GM12873 (cell line): ENCODE results near the gene SLC30A7.

Experiments used
- TF ChIP-seq, protein P1 (sequence below): IDR thresholded peaks from 2 replicates; pipeline ENCODE4 v1.5.1; 2012; ENCODE audit warnings: low read depth, mild to moderate bottlenecking, moderate library complexity, low read length, control low read depth; ENCODE audit not compliant: insufficient read depth; ENCODE audit errors: missing control alignments

SLC30A7 gene

DNA sequence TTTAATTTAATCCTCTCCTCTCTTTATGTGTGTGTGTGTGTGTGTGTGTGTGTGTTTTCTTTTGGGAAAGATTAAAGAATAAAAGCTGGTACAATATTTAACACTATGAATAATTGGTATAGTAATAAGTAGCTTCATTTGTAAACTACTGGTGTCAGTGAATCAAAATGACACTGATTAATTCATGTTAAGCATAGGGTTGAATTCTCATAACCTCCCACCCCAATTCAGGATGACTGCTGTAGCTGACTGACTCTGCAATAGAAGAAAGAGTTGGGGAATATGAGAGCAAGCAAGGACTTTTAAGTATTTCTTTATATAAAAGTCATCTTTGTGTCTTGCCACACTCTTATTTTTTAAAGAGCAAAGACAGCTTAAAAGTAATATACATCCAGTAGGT is 13.1 kb downstream of the SLC30A7 start:
- TF ChIP-seq, protein P1, sequence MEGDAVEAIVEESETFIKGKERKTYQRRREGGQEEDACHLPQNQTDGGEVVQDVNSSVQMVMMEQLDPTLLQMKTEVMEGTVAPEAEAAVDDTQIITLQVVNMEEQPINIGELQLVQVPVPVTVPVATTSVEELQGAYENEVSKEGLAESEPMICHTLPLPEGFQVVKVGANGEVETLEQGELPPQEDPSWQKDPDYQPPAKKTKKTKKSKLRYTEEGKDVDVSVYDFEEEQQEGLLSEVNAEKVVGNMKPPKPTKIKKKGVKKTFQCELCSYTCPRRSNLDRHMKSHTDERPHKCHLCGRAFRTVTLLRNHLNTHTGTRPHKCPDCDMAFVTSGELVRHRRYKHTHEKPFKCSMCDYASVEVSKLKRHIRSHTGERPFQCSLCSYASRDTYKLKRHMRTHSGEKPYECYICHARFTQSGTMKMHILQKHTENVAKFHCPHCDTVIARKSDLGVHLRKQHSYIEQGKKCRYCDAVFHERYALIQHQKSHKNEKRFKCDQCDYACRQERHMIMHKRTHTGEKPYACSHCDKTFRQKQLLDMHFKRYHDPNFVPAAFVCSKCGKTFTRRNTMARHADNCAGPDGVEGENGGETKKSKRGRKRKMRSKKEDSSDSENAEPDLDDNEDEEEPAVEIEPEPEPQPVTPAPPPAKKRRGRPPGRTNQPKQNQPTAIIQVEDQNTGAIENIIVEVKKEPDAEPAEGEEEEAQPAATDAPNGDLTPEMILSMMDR = no peak

DNA sequence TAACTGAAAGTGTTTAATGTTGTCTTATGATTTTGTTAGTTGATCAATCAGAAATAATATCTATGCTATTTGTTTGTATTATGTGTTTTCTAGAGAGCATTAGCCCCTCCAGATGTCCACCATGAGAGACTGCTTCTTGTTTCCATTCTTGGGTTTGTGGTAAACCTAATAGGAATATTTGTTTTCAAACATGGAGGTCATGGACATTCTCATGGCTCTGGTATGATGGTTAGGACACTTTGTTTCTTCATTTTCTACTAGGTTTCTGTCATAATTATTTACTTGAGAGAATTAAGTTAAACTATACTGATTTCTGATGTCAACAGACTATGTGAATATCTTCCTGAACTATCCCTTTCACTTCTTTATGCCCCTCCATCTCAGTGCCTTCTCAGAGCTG is 16.1 kb downstream of the SLC30A7 start:
- TF ChIP-seq, protein P1 = no peak

DNA sequence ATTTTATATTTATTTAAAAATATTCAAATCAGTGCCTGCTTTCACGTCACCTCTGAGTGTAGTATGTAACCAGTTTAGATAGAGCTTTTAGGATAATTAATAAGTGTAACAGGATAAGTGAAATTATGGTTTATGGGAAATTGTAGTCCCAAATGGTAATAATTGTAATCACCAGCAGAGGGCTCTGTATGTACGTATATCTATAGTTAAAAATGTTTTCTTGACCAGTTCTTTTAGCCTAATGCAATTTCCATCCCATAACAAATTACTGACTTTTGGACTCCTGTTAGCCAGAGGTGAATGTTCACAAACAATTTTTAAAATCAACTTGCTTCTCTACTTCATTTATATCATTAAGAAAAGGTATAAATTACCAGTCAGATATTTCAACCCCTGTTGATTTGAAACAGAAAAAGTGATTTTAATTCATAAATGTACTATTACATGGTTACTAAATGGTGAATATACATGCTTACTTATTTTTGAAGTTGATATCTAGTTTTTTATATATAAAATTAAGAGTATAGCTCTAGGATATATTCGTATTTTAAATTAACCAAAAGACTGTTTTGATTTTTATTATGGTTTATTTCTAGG is 25.3 kb downstream of the SLC30A7 start:
- TF ChIP-seq, protein P1 = peak; percentile 53

DNA sequence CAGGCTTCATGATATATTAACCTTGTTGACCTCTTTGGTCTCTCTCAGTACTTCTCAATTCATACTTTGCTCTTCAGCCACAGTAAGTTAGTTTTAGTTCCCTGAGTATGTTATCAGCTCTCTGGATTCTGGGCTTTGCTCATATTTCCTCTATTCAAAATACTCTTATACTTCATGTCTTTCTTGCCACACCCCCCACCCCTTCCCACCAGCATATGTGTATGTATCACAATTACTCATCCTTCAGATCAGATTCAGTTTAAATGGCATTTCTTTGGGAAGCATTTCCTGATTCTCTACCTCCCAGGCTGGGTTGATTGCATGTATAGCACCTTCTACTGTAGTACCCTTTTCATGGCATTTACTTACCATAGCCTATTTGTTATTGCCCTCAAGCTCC is 28.3 kb downstream of the SLC30A7 start:
- TF ChIP-seq, protein P1 = no peak

DNA sequence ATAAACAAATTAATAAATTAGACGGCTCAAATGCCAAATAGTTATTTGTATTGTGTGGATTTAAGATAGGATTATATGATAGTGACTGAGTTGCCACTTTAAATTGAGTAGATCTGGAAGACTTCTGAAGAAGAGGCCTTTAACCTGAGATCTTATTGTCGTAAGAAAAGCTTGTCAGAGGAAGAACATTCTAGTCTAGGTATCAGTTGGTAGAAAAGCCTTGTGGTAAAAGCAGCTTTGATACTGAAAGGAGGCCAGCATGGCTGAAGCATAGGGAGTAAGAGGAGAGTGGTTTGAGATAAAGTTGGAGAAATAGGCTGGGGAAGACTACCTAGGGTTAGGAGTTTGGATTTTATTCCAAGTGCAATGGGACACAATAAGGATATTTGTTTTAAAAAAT is 29.1 kb downstream of the SLC30A7 start:
- TF ChIP-seq, protein P1 = no peak

DNA sequence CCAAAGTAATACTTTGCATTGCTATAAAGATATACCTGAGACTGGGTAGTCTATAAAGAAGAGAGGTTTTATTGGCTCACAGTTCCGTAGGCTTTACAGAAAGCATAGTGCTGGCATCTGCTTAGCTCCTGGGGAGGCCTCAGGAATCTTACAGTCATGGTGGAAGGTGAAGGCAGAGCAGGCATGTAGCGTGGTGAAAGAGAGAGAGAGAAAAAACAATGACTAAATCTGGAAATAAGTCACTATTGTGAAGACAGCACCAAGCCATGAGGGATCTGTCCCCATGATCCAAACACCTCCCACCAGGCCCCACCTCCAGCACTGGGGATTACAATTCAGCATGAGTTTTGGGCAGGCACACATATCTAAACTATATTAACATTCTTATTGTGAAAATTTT is 30.4 kb downstream of the SLC30A7 start:
- TF ChIP-seq, protein P1 = no peak

DNA sequence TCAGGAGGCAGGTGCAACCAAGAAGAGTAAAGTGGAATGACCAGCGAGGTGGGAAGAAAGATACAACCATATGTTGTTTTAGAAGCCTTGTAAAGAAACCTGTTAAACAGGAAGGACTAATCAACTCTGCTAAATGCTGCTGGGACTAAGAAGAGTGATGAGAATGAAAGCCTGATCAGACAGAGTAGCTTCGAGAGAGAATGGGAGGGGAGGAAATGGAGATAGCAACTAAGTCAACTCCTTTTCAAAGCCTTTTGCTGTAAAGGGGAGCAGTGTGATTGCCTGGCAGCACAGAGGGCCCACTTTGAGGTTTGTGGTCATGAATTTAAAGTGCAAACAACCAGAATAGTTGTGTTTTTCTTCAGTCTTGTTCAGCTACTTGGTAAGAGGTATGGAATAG is 31.4 kb downstream of the SLC30A7 start:
- TF ChIP-seq, protein P1 = no peak
